ENCODE results near the gene TMEM255B. TPM values are rescaled to one million over a fixed set of nuclear protein-coding genes. Genes with fewer than 3 reads are reported as not detected.
A peak's percentile ranks its signal among the peaks of the same experiment; 100 is the strongest.
"Not testable (repeated sequence)": the region's sequence is repeated elsewhere in the genome, so short reads cannot be mapped to it uniquely, and the experiment has no call there.

TMEM255B gene
- 5.3 TPM for total RNA-seq

DNA sequence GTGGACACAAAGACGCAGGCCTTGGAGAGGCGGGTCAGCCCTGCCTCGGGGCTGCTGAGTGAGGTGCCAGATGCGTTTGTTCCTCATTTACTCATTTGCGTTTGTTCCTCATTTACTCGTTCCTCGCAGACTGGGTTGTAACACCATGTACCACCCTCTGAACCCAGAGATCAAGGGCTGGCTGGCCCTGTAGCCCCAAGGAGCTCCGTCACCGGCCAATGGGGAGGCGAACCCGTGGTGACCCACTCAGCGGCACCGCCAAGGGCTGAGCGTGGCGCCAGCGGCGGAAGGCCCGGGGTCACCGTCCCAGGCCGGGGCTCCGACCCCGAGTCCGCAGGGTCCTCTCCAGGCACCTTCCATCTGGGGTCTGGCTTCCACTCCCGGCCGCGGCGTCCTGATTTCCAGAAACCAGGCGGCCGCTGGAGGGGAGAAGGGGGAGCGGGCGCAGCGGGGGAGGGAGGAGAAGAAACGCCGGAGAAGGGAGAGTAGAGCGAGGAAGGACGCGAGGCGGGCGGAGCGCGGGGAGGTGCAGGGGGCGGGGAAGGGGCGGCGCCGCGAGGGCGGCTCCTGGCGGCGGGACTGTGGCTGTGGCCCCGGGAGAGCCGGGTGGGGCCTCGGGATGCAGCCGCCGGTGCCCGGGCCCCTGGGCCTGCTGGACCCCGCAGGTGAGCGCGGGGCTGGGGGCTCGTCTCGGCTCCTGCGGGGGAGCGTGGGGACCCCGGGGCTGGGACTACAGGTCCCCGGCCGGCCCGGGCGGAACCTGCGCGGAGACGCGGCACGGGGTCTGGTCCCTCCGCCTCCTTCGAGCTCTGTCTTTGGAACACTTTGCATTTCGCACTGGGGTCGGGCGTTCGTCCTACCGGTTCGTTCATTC lies at the start of gene TMEM255B:
Gene TMEM255B (plus strand): TSS at position 576 of the 874 bp plus-strand sequence. CDS start 44 bp downstream, at position 620.
- DNase-seq (ENCODE audit: low spot score): peak; percentile 84
- ATAC-seq: peak; percentile 97

- ATAC-seq (no peak), DNase-seq (ENCODE audit: low spot score) (no peak)
Measured at GRCh38 chr13:113722921-113723320, 36.1 kb upstream of the TMEM255B start.

GRCh38 chr13:113723410-113724015 lies 35.5 kb upstream of the TMEM255B start:
- ATAC-seq (no peak), DNase-seq (ENCODE audit: low spot score) (no peak)

- ATAC-seq: no peak
- no peak for DNase-seq (ENCODE audit: low spot score)
Measured at GRCh38 chr13:113724016-113724758, 34.8 kb upstream of the TMEM255B start.

GRCh38 chr13:113724780-113725315 lies 34.2 kb upstream of the TMEM255B start:
- DNase-seq (ENCODE audit: low spot score) (peak; percentile 70), ATAC-seq (peak; percentile 96)

DNA sequence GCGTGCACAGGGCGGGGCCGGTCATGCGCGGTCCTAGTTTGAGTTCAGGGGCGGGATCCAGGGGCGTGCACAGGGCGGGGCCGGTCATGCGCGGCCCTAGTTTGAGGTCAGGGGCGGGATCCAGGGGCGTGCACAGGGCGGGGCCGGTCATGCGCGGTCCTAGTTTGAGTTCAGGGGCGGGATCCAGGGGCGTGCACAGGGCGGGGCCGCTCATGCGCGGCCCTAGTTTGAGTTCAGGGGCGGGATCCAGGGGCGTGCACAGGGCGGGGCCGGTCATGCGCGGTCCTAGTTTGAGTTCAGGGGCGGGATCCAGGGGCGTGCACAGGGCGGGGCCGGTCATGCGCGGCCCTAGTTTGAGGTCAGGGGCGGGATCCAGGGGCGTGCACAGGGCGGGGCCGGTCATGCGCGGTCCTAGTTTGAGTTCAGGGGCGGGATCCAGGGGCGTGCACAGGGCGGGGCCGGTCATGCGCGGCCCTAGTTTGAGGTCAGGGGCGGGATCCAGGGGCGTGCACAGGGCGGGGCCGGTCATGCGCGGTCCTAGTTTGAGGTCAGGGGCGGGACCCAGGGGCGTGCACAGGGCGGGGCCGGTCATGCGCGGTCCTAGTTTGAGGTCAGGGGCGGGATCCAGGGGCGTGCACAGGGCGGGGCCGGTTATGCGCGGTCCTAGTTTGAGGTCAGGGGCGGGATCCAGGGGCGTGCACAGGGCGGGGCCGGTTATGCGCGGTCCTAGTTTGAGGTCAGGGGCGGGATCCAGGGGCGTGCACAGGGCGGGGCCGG lies 33.5 kb upstream of the TMEM255B start:
- DNase-seq (ENCODE audit: low spot score); ATAC-seq: not testable (repeated sequence)

GRCh38 chr13:113726106-113726821 lies 32.8 kb upstream of the TMEM255B start:
- not testable (repeated sequence) for ATAC-seq

GRCh38 chr13:113726961-113727411 lies 32.0 kb upstream of the TMEM255B start:
- ATAC-seq (no peak), DNase-seq (ENCODE audit: low spot score) (no peak)

More at GRCh38 chr13:113726106-113726821, 32.8 kb upstream of the TMEM255B start:
- not testable (repeated sequence) for DNase-seq (ENCODE audit: low spot score)

GRCh38 chr13:113728571-113729054 lies 30.4 kb upstream of the TMEM255B start:
- ATAC-seq: no peak

GRCh38 chr13:113729187-113730019 lies 29.6 kb upstream of the TMEM255B start:
- ATAC-seq (no peak), DNase-seq (ENCODE audit: low spot score) (no peak)

More at GRCh38 chr13:113728571-113729054, 30.4 kb upstream of the TMEM255B start:
- no peak for DNase-seq (ENCODE audit: low spot score)

- no peak for DNase-seq (ENCODE audit: low spot score)
- ATAC-seq: no peak
Measured at GRCh38 chr13:113730258-113730691, 28.8 kb upstream of the TMEM255B start.

- no peak for ATAC-seq
- DNase-seq (ENCODE audit: low spot score): no peak
Measured at GRCh38 chr13:113730831-113731191, 28.2 kb upstream of the TMEM255B start.

DNA sequence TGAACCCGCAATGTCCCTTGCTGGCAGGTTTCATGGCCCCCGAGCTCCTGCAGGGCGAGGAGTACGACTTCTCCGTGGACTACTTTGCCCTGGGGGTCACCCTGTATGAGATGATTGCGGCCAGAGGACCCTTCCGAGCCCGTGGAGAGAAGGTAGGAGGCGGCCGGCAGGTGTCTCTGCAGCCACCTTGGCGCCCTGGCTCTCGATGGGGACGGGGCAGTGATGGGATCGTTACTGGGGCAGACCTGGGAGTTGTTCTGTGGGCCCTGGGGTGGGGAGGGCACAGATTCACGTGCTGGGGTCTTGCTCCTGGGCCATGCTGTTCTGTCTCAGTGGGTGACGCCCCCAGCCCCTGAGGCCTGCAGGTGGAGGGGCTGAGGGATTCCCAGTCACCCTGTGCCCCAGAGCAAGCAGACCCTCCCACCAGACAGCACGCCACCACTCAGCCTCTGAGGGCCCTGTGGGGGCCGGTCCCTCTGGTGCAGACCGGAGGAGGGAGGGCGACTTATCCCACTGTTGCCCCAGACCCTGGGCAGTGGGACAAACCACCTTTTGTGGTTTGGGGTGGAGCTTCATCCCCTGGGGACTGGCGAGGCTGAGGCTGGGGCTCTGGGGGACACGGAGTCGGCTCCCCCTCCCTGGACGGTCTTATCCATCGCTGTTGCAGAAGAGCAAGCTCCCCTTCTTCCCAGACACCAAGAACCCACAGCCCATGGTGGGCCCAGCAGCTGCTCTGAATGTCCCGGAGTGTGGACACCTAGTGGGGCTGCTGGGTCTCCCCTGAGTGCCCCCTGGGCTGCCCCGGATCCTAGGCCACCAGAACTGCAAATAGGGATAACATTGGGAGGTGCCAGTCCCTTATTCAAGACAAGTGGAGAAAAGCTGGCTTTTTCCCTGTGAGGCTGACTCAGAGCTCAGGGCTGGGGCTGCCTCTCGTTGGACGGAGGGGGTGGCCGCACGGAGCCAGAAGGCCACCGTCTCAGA lies 27.5 kb upstream of the TMEM255B start:
- ATAC-seq (no peak), DNase-seq (ENCODE audit: low spot score) (no peak)

DNA sequence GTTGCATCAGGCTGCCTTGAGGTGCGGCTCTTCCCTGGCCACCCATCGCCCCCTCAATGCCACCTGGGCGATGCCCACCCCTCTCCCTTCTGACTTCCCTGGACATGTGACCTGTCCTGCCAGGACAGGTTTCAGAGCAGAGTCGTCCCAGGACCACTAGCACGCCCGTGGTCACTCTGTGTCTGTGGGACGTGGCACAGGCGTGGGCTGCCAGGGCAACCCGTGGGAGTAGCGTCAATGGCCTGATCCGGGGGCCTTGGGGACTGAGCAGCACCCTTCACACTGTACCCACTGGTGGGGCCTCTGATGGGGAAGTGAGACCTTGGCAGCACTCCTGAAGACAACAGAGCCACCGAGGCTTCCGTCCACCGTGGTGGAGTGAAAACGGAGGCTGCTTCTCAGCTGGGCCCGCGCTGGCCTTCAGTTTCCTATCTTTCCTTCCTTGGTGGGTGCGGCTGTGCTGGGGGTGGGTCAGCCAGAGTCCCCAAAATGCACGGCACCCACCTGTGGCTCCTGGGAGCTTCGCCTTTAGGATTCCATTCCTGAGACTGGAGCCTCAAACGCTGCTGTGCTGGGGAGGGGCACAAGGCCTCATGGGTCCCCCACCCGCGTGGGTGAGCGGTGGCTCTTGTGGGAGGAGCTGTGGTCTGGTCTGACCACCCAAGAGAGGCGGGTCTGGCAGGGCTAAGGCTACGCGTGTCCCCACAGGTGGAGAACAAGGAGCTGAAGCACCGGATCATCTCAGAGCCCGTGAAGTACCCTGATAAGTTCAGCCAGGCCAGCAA lies 26.7 kb upstream of the TMEM255B start:
- no peak for ATAC-seq
- no peak for DNase-seq (ENCODE audit: low spot score)

- DNase-seq (ENCODE audit: low spot score): no peak
- no peak for ATAC-seq
Measured at GRCh38 chr13:113732961-113733950, 25.8 kb upstream of the TMEM255B start.
